HG03066 (cell line): ENCODE results near the gene SLC22A25.
"Not testable (repeated sequence)": the region's sequence is repeated elsewhere in the genome, so short reads cannot be mapped to it uniquely, and the experiment has no call there.

Experiments
- ATAC-seq: cut with Tn5 transposase; IDR thresholded peaks from one replicate; pipeline ENCODE4 v1.9.1; 2021; ENCODE audit warnings: low read depth; ENCODE audit not compliant: unreplicated experiment

The SLC22A25 gene

GRCh38 chr11:63243533-63243932 lies at the start of gene SLC22A25:
SLC22A25 (minus strand) TSS chr11:63243599; CDS start chr11:63229652, 13,947 bp downstream.
- ATAC-seq: no peak

GRCh38 chr11:63290285-63290684 lies 46.9 kb upstream of the SLC22A25 start:
- ATAC-seq: no peak

GRCh38 chr11:63289658-63290057 lies 46.3 kb upstream of the SLC22A25 start:
- ATAC-seq: no peak

GRCh38 chr11:63282579-63282978 lies 39.2 kb upstream of the SLC22A25 start:
- no peak for ATAC-seq

GRCh38 chr11:63280920-63281319 lies 37.5 kb upstream of the SLC22A25 start:
- ATAC-seq: no peak

- ATAC-seq: no peak
Measured at GRCh38 chr11:63277345-63277943, 34.0 kb upstream of the SLC22A25 start.

GRCh38 chr11:63274776-63275175 lies 31.4 kb upstream of the SLC22A25 start:
- no peak for ATAC-seq

- no peak for ATAC-seq
Measured at GRCh38 chr11:63273685-63274084, 30.3 kb upstream of the SLC22A25 start.

GRCh38 chr11:63262547-63262946 lies 19.1 kb upstream of the SLC22A25 start:
- no peak for ATAC-seq

- no peak for ATAC-seq
Measured at GRCh38 chr11:63251312-63251711, 7.9 kb upstream of the SLC22A25 start.

- ATAC-seq: no peak
Measured at GRCh38 chr11:63250162-63251050, 7.0 kb upstream of the SLC22A25 start.

- ATAC-seq: no peak
Measured at GRCh38 chr11:63248966-63249365, 5.6 kb upstream of the SLC22A25 start.

GRCh38 chr11:63247237-63248002 lies 4.0 kb upstream of the SLC22A25 start:
- not testable (repeated sequence) for ATAC-seq

GRCh38 chr11:63246045-63246444 lies 2.6 kb upstream of the SLC22A25 start:
- ATAC-seq: no peak

- ATAC-seq: no peak
Measured at GRCh38 chr11:63244862-63245261, 1.5 kb upstream of the SLC22A25 start.

GRCh38 chr11:63242089-63242781 lies 1.2 kb downstream of the SLC22A25 start:
- ATAC-seq: no peak

- ATAC-seq: no peak
Measured at GRCh38 chr11:63240791-63241379, 2.5 kb downstream of the SLC22A25 start.

GRCh38 chr11:63240098-63240497 lies 3.3 kb downstream of the SLC22A25 start:
- no peak for ATAC-seq

- ATAC-seq: no peak
Measured at GRCh38 chr11:63239254-63239653, 4.1 kb downstream of the SLC22A25 start.

GRCh38 chr11:63237413-63237812 lies 6.0 kb downstream of the SLC22A25 start:
- ATAC-seq: no peak
